Activated CD4-positive, alpha-beta T cell treated with anti-CD3 and anti-CD28 coated beads, Interleukin-2, amount 10 ng/mL, durations not matched to agents 24 days and 14 days (primary cell): ENCODE measurements around the gene LILRA2. TPM values are rescaled to one million over a fixed set of nuclear protein-coding genes. Genes with fewer than 3 reads are reported as not detected.

Experiments
- DNase-seq: peaks from one replicate; pipeline ENCODE4 v3.0.0; 2022
- H3K27ac Mint-ChIP-seq: one replicate; pipeline ENCODE4 v1.8.0; 2022; ENCODE audit warnings: mild to moderate bottlenecking, mixed read lengths
- H3K27me3 Mint-ChIP-seq: one replicate; pipeline ENCODE4 v1.8.0; 2022; ENCODE audit warnings: mixed read lengths
- H3K36me3 Mint-ChIP-seq: one replicate; pipeline ENCODE4 v1.8.0; 2022; ENCODE audit warnings: low read depth, mild to moderate bottlenecking, mixed read lengths
- H3K4me1 Mint-ChIP-seq: one replicate; pipeline ENCODE4 v1.8.0; 2021; ENCODE audit warnings: mixed read lengths
- H3K4me3 Mint-ChIP-seq: one replicate; pipeline ENCODE4 v1.8.0; 2022; ENCODE audit warnings: mild to moderate bottlenecking, moderate library complexity, mixed read lengths
- H3K9me3 Mint-ChIP-seq: one replicate; pipeline ENCODE4 v1.8.0; 2021; ENCODE audit warnings: mixed read lengths
- intact Hi-C: fragments of 100-400 bp; cut with micrococcal nuclease; formaldehyde crosslinking; loops from one replicate; pipeline ENCODE4 v1.15.1; 2023
- total RNA-seq: library from RNA; stranded (reverse); gene quantifications from 2 replicates; pipeline ENCODE4 v1.2.3, GENCODE V29; 2022

The LILRA2 gene
- not detected in 2 replicates for total RNA-seq

GRCh38 chr19:54573330-54573872, at the start of gene LILRA2:
Gene LILRA2, plus strand, starts transcription at chr19:54573790. Its CDS starts 89 bp downstream, at chr19:54573879.
- Mint-ChIP-seq H3K27ac (peak within 1 kb of the TSS; percentile 49), H3K36me3 (no peaks in the 10 kb centered on the region), H3K4me1 (peaks cover 16% of the 10 kb centered on the region), H3K4me3 (no peak within 1 kb of the TSS), H3K9me3 (no peaks in the 10 kb centered on the region), H3K27me3 (peaks cover 16% of the 10 kb centered on the region)
- no peak for DNase-seq
- intact Hi-C loops = no loop called here

- Mint-ChIP-seq H3K27ac (no peak overlapping the region), H3K27me3 (no peaks in the 10 kb centered on the region), H3K9me3 (peaks cover 15% of the 10 kb centered on the region), H3K4me1 (peaks cover 45% of the 10 kb centered on the region), H3K4me3 (no peak overlapping the region), H3K36me3 (peaks cover 4% of the 10 kb centered on the region)
- no peak for DNase-seq
- intact Hi-C loops = no loop called here
Observed at GRCh38 chr19:54525636-54526035, 48.0 kb upstream of the LILRA2 start.

GRCh38 chr19:54526972-54527371, 46.6 kb upstream of the LILRA2 start:
- peaks cover 2% of the 10 kb centered on the region for H3K27me3 Mint-ChIP-seq
- no peak for DNase-seq
- H3K9me3 Mint-ChIP-seq = peaks cover 15% of the 10 kb centered on the region
- H3K27ac Mint-ChIP-seq = no peak overlapping the region
- peaks cover 4% of the 10 kb centered on the region for H3K36me3 Mint-ChIP-seq
- no peak overlapping the region for H3K4me3 Mint-ChIP-seq
- intact Hi-C loops = no loop called here
- peaks cover 38% of the 10 kb centered on the region for H3K4me1 Mint-ChIP-seq

- no peak overlapping the region for H3K4me3 Mint-ChIP-seq
- H3K27me3 Mint-ChIP-seq = peaks cover 12% of the 10 kb centered on the region
Observed at GRCh38 chr19:54530866-54531265, 42.7 kb upstream of the LILRA2 start.

GRCh38 chr19:54532528-54532927, 41.1 kb upstream of the LILRA2 start:
- Mint-ChIP-seq H3K36me3 (no peaks in the 10 kb centered on the region), H3K4me1 (peaks cover 38% of the 10 kb centered on the region), H3K27me3 (peaks cover 15% of the 10 kb centered on the region), H3K27ac (peak overlapping the region; percentile 73), H3K9me3 (peaks cover 12% of the 10 kb centered on the region), H3K4me3 (peak overlapping the region; percentile 74)
- intact Hi-C loops = loop anchor here (1.0 to 2.0 kb wide), 2 partner anchors 9 to 14 kb away; no protein-coding TSS in a partner anchor
- DNase-seq = peak; percentile 70

More at GRCh38 chr19:54530866-54531265, 42.7 kb upstream of the LILRA2 start:
- no peak for DNase-seq
- peaks cover 12% of the 10 kb centered on the region for H3K9me3 Mint-ChIP-seq
- H3K27ac Mint-ChIP-seq = no peak overlapping the region
- peaks cover 2% of the 10 kb centered on the region for H3K36me3 Mint-ChIP-seq
- H3K4me1 Mint-ChIP-seq = peaks cover 38% of the 10 kb centered on the region
- intact Hi-C loops = no loop called here

- Mint-ChIP-seq H3K4me3 (peak overlapping the region; percentile 74), H3K9me3 (peaks cover 5% of the 10 kb centered on the region), H3K27ac (peak overlapping the region; percentile 73), H3K27me3 (peaks cover 15% of the 10 kb centered on the region), H3K4me1 (peaks cover 36% of the 10 kb centered on the region), H3K36me3 (peaks cover 2% of the 10 kb centered on the region)
- DNase-seq = no peak
- intact Hi-C loops = loop anchor here (2.0 kb wide), 1 partner anchor 15 kb away; no protein-coding TSS in a partner anchor
Observed at GRCh38 chr19:54533476-54533875, 40.1 kb upstream of the LILRA2 start.

- peaks cover 31% of the 10 kb centered on the region for H3K4me1 Mint-ChIP-seq
- H3K36me3 Mint-ChIP-seq = peaks cover 5% of the 10 kb centered on the region
- H3K9me3 Mint-ChIP-seq = no peaks in the 10 kb centered on the region
- H3K27me3 Mint-ChIP-seq = peaks cover 15% of the 10 kb centered on the region
- DNase-seq = no peak
- peak overlapping the region; percentile 24 for H3K4me3 Mint-ChIP-seq
- intact Hi-C loops = no loop called here
- peak overlapping the region; percentile 25 for H3K27ac Mint-ChIP-seq
Observed at GRCh38 chr19:54534156-54534555, 39.4 kb upstream of the LILRA2 start.

GRCh38 chr19:54535601-54536000, 38.0 kb upstream of the LILRA2 start:
- Mint-ChIP-seq H3K36me3 (peaks cover 5% of the 10 kb centered on the region), H3K4me3 (peak overlapping the region; percentile 28)

GRCh38 chr19:54536956-54537355, 36.6 kb upstream of the LILRA2 start:
- Mint-ChIP-seq H3K36me3 (peaks cover 9% of the 10 kb centered on the region), H3K27ac (no peak overlapping the region), H3K27me3 (peaks cover 13% of the 10 kb centered on the region), H3K4me3 (no peak overlapping the region), H3K9me3 (no peaks in the 10 kb centered on the region), H3K4me1 (peaks cover 31% of the 10 kb centered on the region)
- intact Hi-C loops = no loop called here
- DNase-seq = no peak

More at GRCh38 chr19:54535601-54536000, 38.0 kb upstream of the LILRA2 start:
- Mint-ChIP-seq H3K27ac (no peak overlapping the region), H3K27me3 (peaks cover 15% of the 10 kb centered on the region), H3K9me3 (no peaks in the 10 kb centered on the region), H3K4me1 (peaks cover 29% of the 10 kb centered on the region)
- intact Hi-C loops = no loop called here
- DNase-seq = no peak

- intact Hi-C loops = no loop called here
- Mint-ChIP-seq H3K9me3 (no peaks in the 10 kb centered on the region), H3K4me1 (peaks cover 15% of the 10 kb centered on the region), H3K27me3 (peaks cover 4% of the 10 kb centered on the region), H3K27ac (peak overlapping the region; percentile 60), H3K36me3 (peaks cover 15% of the 10 kb centered on the region), H3K4me3 (no peak overlapping the region)
- DNase-seq = no peak
Observed at GRCh38 chr19:54541712-54542111, 31.9 kb upstream of the LILRA2 start.

- no peak overlapping the region for H3K4me3 Mint-ChIP-seq
- H3K36me3 Mint-ChIP-seq = peaks cover 3% of the 10 kb centered on the region
- peaks cover 4% of the 10 kb centered on the region for H3K4me1 Mint-ChIP-seq
- DNase-seq = no peak
- intact Hi-C loops = no loop called here
- peaks cover 4% of the 10 kb centered on the region for H3K27me3 Mint-ChIP-seq
- no peaks in the 10 kb centered on the region for H3K9me3 Mint-ChIP-seq
- no peak overlapping the region for H3K27ac Mint-ChIP-seq
Observed at GRCh38 chr19:54548806-54549205, 24.8 kb upstream of the LILRA2 start.

GRCh38 chr19:54549224-54549623, 24.4 kb upstream of the LILRA2 start:
- Mint-ChIP-seq H3K27ac (no peak overlapping the region), H3K9me3 (no peaks in the 10 kb centered on the region), H3K4me3 (no peak overlapping the region), H3K36me3 (peaks cover 1% of the 10 kb centered on the region), H3K27me3 (peaks cover 4% of the 10 kb centered on the region), H3K4me1 (peaks cover 4% of the 10 kb centered on the region)
- intact Hi-C loops = no loop called here
- no peak for DNase-seq

- no peak overlapping the region for H3K27ac Mint-ChIP-seq
- peaks cover 4% of the 10 kb centered on the region for H3K4me1 Mint-ChIP-seq
- no peaks in the 10 kb centered on the region for H3K9me3 Mint-ChIP-seq
- peaks cover 3% of the 10 kb centered on the region for H3K27me3 Mint-ChIP-seq
- H3K36me3 Mint-ChIP-seq = no peaks in the 10 kb centered on the region
- intact Hi-C loops = no loop called here
- H3K4me3 Mint-ChIP-seq = no peak overlapping the region
- DNase-seq = no peak
Observed at GRCh38 chr19:54551293-54551692, 22.3 kb upstream of the LILRA2 start.

- Mint-ChIP-seq H3K27me3 (peaks cover 3% of the 10 kb centered on the region), H3K4me3 (no peak overlapping the region), H3K27ac (no peak overlapping the region), H3K4me1 (peaks cover 4% of the 10 kb centered on the region), H3K36me3 (no peaks in the 10 kb centered on the region), H3K9me3 (no peaks in the 10 kb centered on the region)
- DNase-seq = no peak
- intact Hi-C loops = no loop called here
Observed at GRCh38 chr19:54551950-54552912, 21.4 kb upstream of the LILRA2 start.
